ENCODE measurements around the gene ENPP6.
"Not testable (repeated sequence)": the region's sequence is repeated elsewhere in the genome, so short reads cannot be mapped to it uniquely, and the experiment has no call there.

Gene ENPP6

GRCh38 chr4:184153781-184154180 lies 63.9 kb downstream of the ENPP6 start:
- no peak overlapping the region for H3K27ac Mint-ChIP-seq
- no peaks in the 10 kb centered on the region for H3K36me3 Mint-ChIP-seq (ENCODE audit: low read depth)
- no peaks in the 10 kb centered on the region for H3K9me3 Mint-ChIP-seq
- no peaks in the 10 kb centered on the region for H3K4me1 Mint-ChIP-seq (ENCODE audit: low read depth)
- no peak overlapping the region for H3K4me3 Mint-ChIP-seq
- peaks cover 7% of the 10 kb centered on the region for H3K27me3 Mint-ChIP-seq

GRCh38 chr4:184151988-184152485 lies 65.6 kb downstream of the ENPP6 start:
- Mint-ChIP-seq H3K4me1 (ENCODE audit: low read depth) (no peaks in the 10 kb centered on the region), H3K4me3 (no peak overlapping the region), H3K27me3 (peaks cover under 1% of the 10 kb centered on the region), H3K27ac (no peak overlapping the region), H3K36me3 (ENCODE audit: low read depth) (no peaks in the 10 kb centered on the region), H3K9me3 (no peaks in the 10 kb centered on the region)

GRCh38 chr4:184150102-184150839 lies 67.4 kb downstream of the ENPP6 start:
- Mint-ChIP-seq H3K27ac (no peak overlapping the region), H3K27me3 (no peaks in the 10 kb centered on the region), H3K36me3 (ENCODE audit: low read depth) (no peaks in the 10 kb centered on the region), H3K9me3 (no peaks in the 10 kb centered on the region), H3K4me3 (no peak overlapping the region), H3K4me1 (ENCODE audit: low read depth) (no peaks in the 10 kb centered on the region)

DNA sequence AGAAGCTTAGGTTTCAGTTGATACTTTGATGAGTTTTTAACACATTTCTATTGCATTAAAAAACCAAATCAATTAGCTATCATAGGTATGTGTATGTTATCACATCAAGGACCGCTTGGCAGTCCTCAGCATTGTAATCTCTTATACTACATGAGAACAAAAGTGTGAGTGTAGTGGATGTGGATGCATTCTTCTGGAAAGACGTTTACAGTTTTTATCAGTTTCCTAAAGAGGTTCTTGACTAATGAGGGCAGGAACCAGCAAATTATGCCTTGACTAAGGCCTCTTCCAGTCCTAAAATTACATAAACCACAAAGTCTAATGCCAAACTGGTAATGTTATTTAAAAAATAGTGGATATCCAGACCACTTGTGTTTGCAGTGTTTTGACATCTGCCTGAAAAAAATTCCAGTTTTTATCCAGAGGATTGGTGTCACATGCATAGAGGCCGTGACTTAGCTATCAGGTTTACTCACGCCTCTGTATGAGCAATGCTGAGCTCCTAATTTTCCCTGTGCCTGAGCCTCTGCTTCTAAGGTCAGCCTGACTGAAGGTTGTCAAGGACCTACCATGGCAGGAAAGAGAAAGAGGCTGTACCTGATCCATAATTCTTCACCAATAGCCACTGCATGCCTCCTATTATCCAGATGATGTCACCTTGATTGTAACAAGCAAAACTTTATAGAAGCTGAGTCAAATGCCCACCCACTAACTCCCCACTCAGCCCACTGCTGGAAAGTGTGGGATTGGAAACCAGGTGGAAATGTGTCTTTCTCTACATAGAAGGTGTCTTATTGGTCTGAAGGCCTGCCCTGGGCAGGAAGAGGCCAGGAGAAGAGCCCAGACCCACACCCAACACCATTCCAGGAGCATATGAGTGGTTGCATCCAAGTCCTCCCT lies 68.7 kb downstream of the ENPP6 start:
- Mint-ChIP-seq H3K4me3 (no peak overlapping the region), H3K27me3 (no peaks in the 10 kb centered on the region), H3K36me3 (ENCODE audit: low read depth) (no peaks in the 10 kb centered on the region), H3K4me1 (ENCODE audit: low read depth) (no peaks in the 10 kb centered on the region), H3K9me3 (no peaks in the 10 kb centered on the region), H3K27ac (no peak overlapping the region)

- H3K4me3 Mint-ChIP-seq, result no peak overlapping the region
- H3K4me1 Mint-ChIP-seq (ENCODE audit: low read depth), result no peaks in the 10 kb centered on the region
- H3K9me3 Mint-ChIP-seq, result no peaks in the 10 kb centered on the region
- H3K36me3 Mint-ChIP-seq (ENCODE audit: low read depth), result no peaks in the 10 kb centered on the region
- peaks cover 5% of the 10 kb centered on the region for H3K27me3 Mint-ChIP-seq
- no peak overlapping the region for H3K27ac Mint-ChIP-seq
Observed at GRCh38 chr4:184147858-184148737, 69.6 kb downstream of the ENPP6 start.

DNA sequence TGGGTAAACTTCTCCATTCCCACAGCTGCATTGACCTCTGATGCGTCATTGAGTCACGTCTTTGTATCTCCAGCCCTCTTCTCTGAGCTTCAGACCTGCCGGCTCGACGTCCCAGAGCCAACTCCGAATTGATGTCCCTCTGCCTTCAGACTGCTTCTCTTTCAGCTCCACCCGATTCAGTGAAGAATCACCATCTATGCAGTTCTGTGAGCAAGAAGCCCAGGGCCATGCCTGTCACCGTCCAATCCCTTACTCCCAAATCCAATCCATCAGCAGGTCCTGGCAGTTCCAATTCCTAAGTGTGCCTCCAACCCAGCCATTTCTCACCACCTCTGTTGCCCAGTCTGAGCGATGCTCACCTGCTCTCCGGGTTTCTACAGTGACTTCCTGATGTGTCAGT lies 70.7 kb downstream of the ENPP6 start:
- Mint-ChIP-seq H3K27ac (no peak overlapping the region), H3K4me3 (no peak overlapping the region), H3K36me3 (ENCODE audit: low read depth) (no peaks in the 10 kb centered on the region), H3K9me3 (peaks cover 3% of the 10 kb centered on the region), H3K4me1 (ENCODE audit: low read depth) (no peaks in the 10 kb centered on the region), H3K27me3 (peaks cover 5% of the 10 kb centered on the region)

DNA sequence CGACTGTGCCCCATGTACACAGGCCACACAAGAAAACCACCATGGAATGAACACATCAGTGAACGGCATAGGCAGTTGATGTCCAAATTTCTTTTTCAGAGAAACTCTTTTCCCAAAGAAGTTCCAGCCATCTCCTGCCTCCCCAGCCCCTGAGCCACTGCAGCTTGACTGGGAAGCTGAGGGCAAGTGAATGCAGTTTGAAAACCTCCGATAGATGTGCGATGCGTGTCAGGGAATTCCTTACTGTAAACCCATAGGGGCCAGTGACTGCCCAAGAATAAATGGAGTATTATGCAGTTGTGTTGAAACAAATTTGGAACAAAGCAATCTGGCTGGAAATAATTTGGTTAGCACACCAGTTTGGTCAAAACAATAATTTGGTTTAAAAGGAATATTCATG lies 72.1 kb downstream of the ENPP6 start:
- no peak overlapping the region for H3K27ac Mint-ChIP-seq
- H3K4me3 Mint-ChIP-seq, result no peak overlapping the region
- H3K9me3 Mint-ChIP-seq, result peaks cover 10% of the 10 kb centered on the region
- no peaks in the 10 kb centered on the region for H3K36me3 Mint-ChIP-seq (ENCODE audit: low read depth)
- H3K4me1 Mint-ChIP-seq (ENCODE audit: low read depth), result no peaks in the 10 kb centered on the region
- H3K27me3 Mint-ChIP-seq, result peaks cover 8% of the 10 kb centered on the region

- H3K4me3 Mint-ChIP-seq, result no peak overlapping the region
- no peaks in the 10 kb centered on the region for H3K36me3 Mint-ChIP-seq (ENCODE audit: low read depth)
- H3K9me3 Mint-ChIP-seq, result peaks cover 11% of the 10 kb centered on the region
- H3K27ac Mint-ChIP-seq, result no peak overlapping the region
- H3K4me1 Mint-ChIP-seq (ENCODE audit: low read depth), result no peaks in the 10 kb centered on the region
- peaks cover 8% of the 10 kb centered on the region for H3K27me3 Mint-ChIP-seq
Observed at GRCh38 chr4:184143770-184144564, 73.7 kb downstream of the ENPP6 start.

DNA sequence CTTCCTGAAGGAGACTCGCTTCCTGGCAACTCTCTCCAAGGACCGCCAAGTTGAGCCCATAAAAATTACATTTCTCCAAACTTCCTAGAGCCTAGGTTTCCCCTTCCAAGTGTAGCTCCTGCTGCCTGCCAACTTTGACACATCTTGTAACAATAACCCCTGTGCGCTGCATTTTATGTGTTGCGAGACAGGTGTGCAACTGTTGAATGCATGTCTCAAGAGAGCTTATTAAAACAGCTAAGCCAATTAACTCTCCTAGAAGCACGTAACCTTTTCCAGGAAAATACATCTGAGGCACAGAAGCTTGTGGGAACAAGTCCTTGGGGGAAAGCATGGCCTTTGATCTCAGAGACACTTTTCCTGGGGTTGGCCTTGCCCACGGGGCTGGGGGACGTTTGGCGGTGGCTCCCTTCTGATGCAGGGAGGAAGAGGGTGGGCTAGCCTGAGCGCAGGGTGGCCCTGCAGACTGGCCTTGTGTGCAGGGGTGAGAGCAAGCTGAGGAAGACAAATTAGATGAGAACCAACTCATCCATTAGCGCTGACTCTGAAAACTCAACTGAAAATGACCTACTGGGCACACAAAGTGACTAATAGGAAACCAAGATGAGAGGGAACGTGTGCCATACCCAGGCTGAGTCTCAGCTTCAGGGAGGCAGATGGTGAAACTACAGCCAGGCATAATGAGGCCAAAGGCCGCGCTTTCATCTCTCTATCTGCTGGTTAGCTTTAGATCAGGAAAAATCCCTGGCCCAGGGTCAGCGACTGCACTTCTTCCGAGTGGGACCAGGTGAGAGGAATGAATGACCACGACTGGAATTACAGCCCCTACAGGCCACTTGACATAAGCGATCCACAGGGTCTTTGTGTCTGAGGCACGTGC lies 75.3 kb downstream of the ENPP6 start:
- Mint-ChIP-seq H3K27me3 (peaks cover 8% of the 10 kb centered on the region), H3K27ac (no peak overlapping the region), H3K4me3 (no peak overlapping the region), H3K36me3 (ENCODE audit: low read depth) (no peaks in the 10 kb centered on the region), H3K4me1 (ENCODE audit: low read depth) (no peaks in the 10 kb centered on the region), H3K9me3 (peaks cover 13% of the 10 kb centered on the region)

GRCh38 chr4:184140901-184141300 lies 76.8 kb downstream of the ENPP6 start:
- peaks cover 24% of the 10 kb centered on the region for H3K9me3 Mint-ChIP-seq

DNA sequence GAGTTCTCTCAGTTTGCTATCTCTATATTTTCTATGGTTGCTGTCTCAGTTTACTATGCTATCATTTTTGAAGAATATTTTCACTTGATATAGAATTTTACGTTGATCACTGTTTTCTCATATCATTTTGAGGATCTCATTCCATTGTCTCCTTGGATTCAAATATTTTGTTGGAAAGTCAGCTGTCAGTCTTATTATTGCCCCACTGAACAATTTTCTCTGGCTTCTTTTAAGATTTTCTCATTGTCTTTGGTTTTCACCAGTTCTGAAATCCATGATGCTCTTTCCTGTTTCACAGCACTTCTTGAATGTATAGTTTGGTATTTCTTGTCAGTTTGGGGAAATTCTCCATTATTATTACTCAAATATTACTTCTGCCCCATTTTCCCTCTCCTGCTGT lies 81.1 kb downstream of the ENPP6 start:
- Mint-ChIP-seq H3K36me3 (ENCODE audit: low read depth) (peaks cover 7% of the 10 kb centered on the region), H3K9me3 (peaks cover 22% of the 10 kb centered on the region), H3K27ac (no peak overlapping the region), H3K27me3 (peaks cover 23% of the 10 kb centered on the region), H3K4me3 (no peak overlapping the region), H3K4me1 (ENCODE audit: low read depth) (no peaks in the 10 kb centered on the region)

More at GRCh38 chr4:184140901-184141300, 76.8 kb downstream of the ENPP6 start:
- not testable (repeated sequence) for H3K4me3 Mint-ChIP-seq; H3K4me1 Mint-ChIP-seq (ENCODE audit: low read depth); H3K27ac Mint-ChIP-seq; H3K36me3 Mint-ChIP-seq (ENCODE audit: low read depth)
- H3K27me3 Mint-ChIP-seq, result peaks cover 19% of the 10 kb centered on the region

- H3K27ac Mint-ChIP-seq, result no peak overlapping the region
- H3K4me3 Mint-ChIP-seq, result no peak overlapping the region
- peaks cover 23% of the 10 kb centered on the region for H3K27me3 Mint-ChIP-seq
- no peaks in the 10 kb centered on the region for H3K36me3 Mint-ChIP-seq (ENCODE audit: low read depth)
- peaks cover 4% of the 10 kb centered on the region for H3K9me3 Mint-ChIP-seq
- no peaks in the 10 kb centered on the region for H3K4me1 Mint-ChIP-seq (ENCODE audit: low read depth)
Observed at GRCh38 chr4:184126800-184127199, 90.9 kb downstream of the ENPP6 start.

DNA sequence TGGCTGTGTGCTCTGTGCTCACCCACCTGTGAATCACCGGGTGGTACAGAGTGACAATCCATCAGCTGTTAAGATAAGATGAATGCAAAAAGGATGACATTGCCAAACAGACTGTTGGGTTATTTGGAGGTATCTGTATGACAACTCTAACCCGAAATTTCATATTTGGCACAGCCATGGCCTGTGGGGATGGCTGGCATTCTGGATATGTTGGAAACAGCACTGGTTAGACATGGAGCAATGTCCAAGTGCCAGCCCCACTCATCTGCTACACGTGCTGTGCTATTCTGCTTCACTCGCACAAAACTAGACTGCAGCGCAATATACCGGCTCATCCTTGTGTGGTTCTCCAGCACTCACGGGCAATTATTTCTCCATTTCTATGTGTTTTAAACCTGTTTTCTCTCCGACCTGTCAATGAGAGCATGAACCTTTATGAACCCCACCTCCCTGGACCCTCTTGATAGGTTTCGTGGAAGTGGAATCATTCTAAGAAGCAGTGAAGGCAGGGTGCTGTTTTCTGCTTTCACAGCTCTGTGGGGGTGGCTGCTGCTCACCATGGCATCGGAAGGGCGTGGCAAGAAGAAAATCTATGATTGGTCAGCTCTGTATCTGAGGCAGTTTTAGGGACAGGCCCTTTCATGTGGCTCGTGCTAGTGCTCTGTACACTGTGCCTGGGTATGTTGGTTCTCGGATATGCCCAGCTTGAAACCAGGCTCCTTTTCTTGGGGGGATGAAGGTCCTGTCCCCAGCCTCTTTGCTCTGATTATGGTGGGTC lies 94.9 kb downstream of the ENPP6 start:
- Mint-ChIP-seq H3K27me3 (peaks cover 19% of the 10 kb centered on the region), H3K27ac (no peak overlapping the region), H3K9me3 (no peaks in the 10 kb centered on the region), H3K4me1 (ENCODE audit: low read depth) (no peaks in the 10 kb centered on the region), H3K4me3 (no peak overlapping the region), H3K36me3 (ENCODE audit: low read depth) (no peaks in the 10 kb centered on the region)
